GM23338 (cell line): Measurements from ENCODE around the gene BEND6. TPM values are rescaled to one million over a fixed set of nuclear protein-coding genes. Genes with fewer than 3 reads are reported as not detected.

Experiments
- ATAC-seq: fragments of 200-7000 bp; cut with Tn5 transposase; 3 replicates; pipeline ENCODE4 v1.9.1; 2020
- DNase-seq: peaks from one replicate; pipeline ENCODE4 v3.0.0-alpha.2; 2015; ENCODE audit warnings: low spot score
- H2AFZ ChIP-seq: fragments of 200-600 bp; sonication (generic); 2 replicates; pipeline ENCODE4 v1.8.0; 2016; ENCODE audit warnings: antibody characterized with exemption, mild to moderate bottlenecking, moderate library complexity
- H3F3A ChIP-seq: fragments of 200-600 bp; sonication (generic); replicated peaks from 2 replicates; pipeline ENCODE4 v1.8.0; 2017; ENCODE audit warnings: antibody characterized with exemption, mixed run types, low read depth
- H3K27ac ChIP-seq: fragments of 200-600 bp; sonication (generic); 2 replicates; pipeline ENCODE4 v1.6.1; 2016; ENCODE audit warnings: low read depth
- H3K27me3 ChIP-seq: fragments of 200-600 bp; sonication (generic); 2 replicates; pipeline ENCODE4 v1.8.0; 2016; ENCODE audit warnings: mild to moderate bottlenecking, mixed run types, moderate library complexity; ENCODE audit not compliant: insufficient read depth
- H3K36me3 ChIP-seq: fragments of 200-600 bp; sonication (generic); 2 replicates; pipeline ENCODE4 v1.8.0; 2016; ENCODE audit warnings: mild to moderate bottlenecking; ENCODE audit not compliant: insufficient read depth
- H3K4me1 ChIP-seq: fragments of 200-600 bp; sonication (generic); 2 replicates; pipeline ENCODE4 v1.8.0; 2016; ENCODE audit warnings: mild to moderate bottlenecking, moderate library complexity; ENCODE audit not compliant: insufficient read depth
- H3K4me2 ChIP-seq: fragments of 200-600 bp; sonication (generic); 2 replicates; pipeline ENCODE4 v1.7.1; 2017; ENCODE audit warnings: mixed run types
- H3K4me3 ChIP-seq: fragments of 200-600 bp; sonication (generic); 2 replicates; pipeline ENCODE4 v1.6.1; 2016; ENCODE audit warnings: mixed run types
- H3K79me2 ChIP-seq: fragments of 200-600 bp; sonication (generic); replicated peaks from 2 replicates; pipeline ENCODE4 v1.8.0; 2017; ENCODE audit warnings: mild to moderate bottlenecking; ENCODE audit not compliant: insufficient read depth
- H3K9me2 ChIP-seq: fragments of 200-600 bp; sonication (generic); 2 replicates; pipeline ENCODE4 v1.8.0; 2017; ENCODE audit not compliant: insufficient read depth
- H4K20me1 ChIP-seq: fragments of 200-600 bp; sonication (generic); replicated peaks from 2 replicates; pipeline ENCODE4 v1.8.0; 2017; ENCODE audit warnings: mild to moderate bottlenecking; ENCODE audit not compliant: insufficient read depth
- H3K27ac Mint-ChIP-seq: 2 replicates; pipeline ENCODE4 v1.8.0; 2020; ENCODE audit warnings: inconsistent platforms, mild to moderate bottlenecking, moderate library complexity, mixed read lengths
- H3K27me3 Mint-ChIP-seq: 3 replicates; pipeline ENCODE4 v1.8.0; 2022; ENCODE audit warnings: low read depth, mild to moderate bottlenecking, moderate library complexity, mixed read lengths, inconsistent platforms; ENCODE audit not compliant: insufficient read depth, poor library complexity
- H3K36me3 Mint-ChIP-seq: 3 replicates; pipeline ENCODE4 v1.8.0; 2021; ENCODE audit warnings: low read depth, mild to moderate bottlenecking, inconsistent platforms, moderate library complexity, mixed read lengths
- H3K4me1 Mint-ChIP-seq: 3 replicates; pipeline ENCODE4 v1.8.0; 2020; ENCODE audit warnings: mild to moderate bottlenecking, inconsistent platforms, mixed read lengths
- H3K4me3 Mint-ChIP-seq: 3 replicates; pipeline ENCODE4 v1.8.0; 2021; ENCODE audit warnings: moderate library complexity, mild to moderate bottlenecking, inconsistent platforms, mixed read lengths
- H3K9me3 Mint-ChIP-seq: 3 replicates; pipeline ENCODE4 v1.8.0; 2020; ENCODE audit warnings: moderate library complexity, mild to moderate bottlenecking, inconsistent platforms, mixed read lengths
- CREB1 ChIP-seq: fragments of 250-450 bp; sonication (Bioruptor Pico); IDR thresholded peaks from 2 replicates; pipeline ENCODE4 v1.5.0; 2020; ENCODE audit warnings: low read depth, mild to moderate bottlenecking, moderate library complexity
- ETS1 ChIP-seq: IDR thresholded peaks from 2 replicates; pipeline ENCODE4 v1.6.1; 2016; ENCODE audit warnings: antibody characterized with exemption
- EZH2 ChIP-seq: fragments of 200-600 bp; sonication (generic); IDR thresholded peaks from one replicate; pipeline ENCODE4 v1.8.0; 2017; ENCODE audit warnings: antibody characterized with exemption, mild to moderate bottlenecking, low read depth; ENCODE audit not compliant: unreplicated experiment
- EZH2phosphoT487 ChIP-seq: fragments of 200-600 bp; sonication (generic); IDR thresholded peaks from one replicate; pipeline ENCODE4 v1.8.1; 2018; ENCODE audit warnings: antibody characterized with exemption; ENCODE audit not compliant: unreplicated experiment
- JUNB ChIP-seq: IDR thresholded peaks from one replicate; pipeline ENCODE4 v1.6.1; 2016; ENCODE audit warnings: antibody characterized with exemption; ENCODE audit not compliant: unreplicated experiment
- NANOG ChIP-seq: IDR thresholded peaks from 2 replicates; pipeline ENCODE4 v1.6.1; 2016; ENCODE audit warnings: antibody characterized with exemption, borderline replicate concordance
- REST ChIP-seq: IDR thresholded peaks from one replicate; pipeline ENCODE4 v1.6.1; 2018; ENCODE audit warnings: antibody characterized with exemption; ENCODE audit not compliant: unreplicated experiment
- STAT1 ChIP-seq: IDR thresholded peaks from one replicate; pipeline ENCODE4 v1.6.1; 2016; ENCODE audit warnings: antibody characterized with exemption; ENCODE audit not compliant: unreplicated experiment
- ZNF114 ChIP-seq: fragments of 250-450 bp; sonication (Bioruptor Pico); IDR thresholded peaks from 2 replicates; pipeline ENCODE4 v1.5.0; 2020; ENCODE audit warnings: mild to moderate bottlenecking, moderate library complexity
- ZNF331 ChIP-seq: fragments of 250-450 bp; sonication (Bioruptor Pico); IDR thresholded peaks from 2 replicates; pipeline ENCODE4 v1.5.0; 2020; ENCODE audit warnings: low read depth, mild to moderate bottlenecking, moderate library complexity
- polyA plus RNA-seq: library from polyadenylated mRNA; unstranded; fragments of >200 nt; fragmentation: Nextera tagmentation; extraction: Ambion mirVana; gene quantifications from 2 replicates; pipeline ENCODE4 v1.2.1, GENCODE V29; 2016
- total RNA-seq: library from RNA; depleted of rRNA; stranded (reverse); fragments of >200 nt; shearing (Covaris generic); gene quantifications from 2 replicates; pipeline ENCODE4 v1.2.3, GENCODE V29; 2014
- TF ChIP-seq, protein P1 (sequence below), 2 experiments: fragments of 200-600 bp in 1 of 2; sonication (generic) in 1 of 2; conservative IDR thresholded peaks; 2 replicates each; pipeline versions ENCODE4 v1.5.1 to v1.6.1; 2016 to 2017; ENCODE audit warnings: antibody characterized with exemption in 2 of 2, low read depth in 2 of 2, mild to moderate bottlenecking in 2 of 2, moderate library complexity in 1 of 2
- TF ChIP-seq, protein P2 (sequence below): fragments of 250-450 bp; sonication (Bioruptor Pico); IDR thresholded peaks from 2 replicates; pipeline ENCODE4 v1.5.0; 2020; ENCODE audit warnings: mild to moderate bottlenecking, moderate library complexity

Gene BEND6
- total and polyA plus RNA-seq, 2 experiments from 2014 or later, result 6.0 to 6.7 TPM

DNA sequence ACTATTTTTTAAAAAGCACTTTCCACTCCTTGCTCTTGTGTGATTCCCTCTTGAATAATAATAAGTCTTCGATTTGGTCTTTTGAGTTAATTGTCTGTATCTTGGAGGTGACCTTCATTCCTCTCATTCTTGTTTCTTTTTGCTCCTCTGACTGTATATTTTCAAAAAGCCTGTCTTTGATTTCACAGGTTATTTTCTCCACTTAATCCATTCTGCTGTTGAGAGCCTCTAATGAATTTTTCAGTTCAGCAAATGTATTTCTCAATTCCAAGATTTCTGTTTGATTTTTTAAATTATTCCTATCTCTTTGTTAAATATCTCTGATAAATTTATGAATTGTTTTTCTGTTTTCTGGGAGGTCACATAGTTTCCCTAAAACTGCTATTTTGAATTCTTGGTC lies 69.9 kb downstream of the BEND6 start (continued):
- TF ChIP-seq ETS1, result no peak

GRCh38 chr6:57026001-57026400 lies 71.1 kb downstream of the BEND6 start:
- peaks cover 10% of the 10 kb centered on the region; the same call in 2 of the 3 replicates for H3K9me3 Mint-ChIP-seq
- H3K4me1 Mint-ChIP-seq, result peaks cover 46% of the 10 kb centered on the region

More at GRCh38 chr6:57026001-57026400, 71.1 kb downstream of the BEND6 start:
- H2AFZ ChIP-seq, result no peak overlapping the region
- H3K27ac ChIP-seq, result no peak overlapping the region
- H3K4me3 ChIP-seq, result no peak overlapping the region
- H3K27me3 ChIP-seq, result no peaks in the 10 kb centered on the region
- peaks cover 7% of the 10 kb centered on the region; the same call in 1 of the 3 replicates for H3K36me3 Mint-ChIP-seq
- H3K4me1 ChIP-seq, result peaks cover 27% of the 10 kb centered on the region; the same call in 1 of the 2 replicates
- TF ChIP-seq EZH2phosphoT487 (no peak), EZH2 (no peak), CREB1 (CRISPR knock-in tag) (no peak), ETS1 (no peak), STAT1 (no peak), ZNF114 (no peak), NANOG (no peak), JUNB (no peak), ZNF331 (CRISPR knock-in tag) (no peak), REST (no peak)
- TF ChIP-seq, protein P1, sequence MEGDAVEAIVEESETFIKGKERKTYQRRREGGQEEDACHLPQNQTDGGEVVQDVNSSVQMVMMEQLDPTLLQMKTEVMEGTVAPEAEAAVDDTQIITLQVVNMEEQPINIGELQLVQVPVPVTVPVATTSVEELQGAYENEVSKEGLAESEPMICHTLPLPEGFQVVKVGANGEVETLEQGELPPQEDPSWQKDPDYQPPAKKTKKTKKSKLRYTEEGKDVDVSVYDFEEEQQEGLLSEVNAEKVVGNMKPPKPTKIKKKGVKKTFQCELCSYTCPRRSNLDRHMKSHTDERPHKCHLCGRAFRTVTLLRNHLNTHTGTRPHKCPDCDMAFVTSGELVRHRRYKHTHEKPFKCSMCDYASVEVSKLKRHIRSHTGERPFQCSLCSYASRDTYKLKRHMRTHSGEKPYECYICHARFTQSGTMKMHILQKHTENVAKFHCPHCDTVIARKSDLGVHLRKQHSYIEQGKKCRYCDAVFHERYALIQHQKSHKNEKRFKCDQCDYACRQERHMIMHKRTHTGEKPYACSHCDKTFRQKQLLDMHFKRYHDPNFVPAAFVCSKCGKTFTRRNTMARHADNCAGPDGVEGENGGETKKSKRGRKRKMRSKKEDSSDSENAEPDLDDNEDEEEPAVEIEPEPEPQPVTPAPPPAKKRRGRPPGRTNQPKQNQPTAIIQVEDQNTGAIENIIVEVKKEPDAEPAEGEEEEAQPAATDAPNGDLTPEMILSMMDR (conservative IDR thresholded peaks at IDR 0.05; ENCODE audit: low read depth in 2 of 2), result no peak
- TF ChIP-seq, protein P2, sequence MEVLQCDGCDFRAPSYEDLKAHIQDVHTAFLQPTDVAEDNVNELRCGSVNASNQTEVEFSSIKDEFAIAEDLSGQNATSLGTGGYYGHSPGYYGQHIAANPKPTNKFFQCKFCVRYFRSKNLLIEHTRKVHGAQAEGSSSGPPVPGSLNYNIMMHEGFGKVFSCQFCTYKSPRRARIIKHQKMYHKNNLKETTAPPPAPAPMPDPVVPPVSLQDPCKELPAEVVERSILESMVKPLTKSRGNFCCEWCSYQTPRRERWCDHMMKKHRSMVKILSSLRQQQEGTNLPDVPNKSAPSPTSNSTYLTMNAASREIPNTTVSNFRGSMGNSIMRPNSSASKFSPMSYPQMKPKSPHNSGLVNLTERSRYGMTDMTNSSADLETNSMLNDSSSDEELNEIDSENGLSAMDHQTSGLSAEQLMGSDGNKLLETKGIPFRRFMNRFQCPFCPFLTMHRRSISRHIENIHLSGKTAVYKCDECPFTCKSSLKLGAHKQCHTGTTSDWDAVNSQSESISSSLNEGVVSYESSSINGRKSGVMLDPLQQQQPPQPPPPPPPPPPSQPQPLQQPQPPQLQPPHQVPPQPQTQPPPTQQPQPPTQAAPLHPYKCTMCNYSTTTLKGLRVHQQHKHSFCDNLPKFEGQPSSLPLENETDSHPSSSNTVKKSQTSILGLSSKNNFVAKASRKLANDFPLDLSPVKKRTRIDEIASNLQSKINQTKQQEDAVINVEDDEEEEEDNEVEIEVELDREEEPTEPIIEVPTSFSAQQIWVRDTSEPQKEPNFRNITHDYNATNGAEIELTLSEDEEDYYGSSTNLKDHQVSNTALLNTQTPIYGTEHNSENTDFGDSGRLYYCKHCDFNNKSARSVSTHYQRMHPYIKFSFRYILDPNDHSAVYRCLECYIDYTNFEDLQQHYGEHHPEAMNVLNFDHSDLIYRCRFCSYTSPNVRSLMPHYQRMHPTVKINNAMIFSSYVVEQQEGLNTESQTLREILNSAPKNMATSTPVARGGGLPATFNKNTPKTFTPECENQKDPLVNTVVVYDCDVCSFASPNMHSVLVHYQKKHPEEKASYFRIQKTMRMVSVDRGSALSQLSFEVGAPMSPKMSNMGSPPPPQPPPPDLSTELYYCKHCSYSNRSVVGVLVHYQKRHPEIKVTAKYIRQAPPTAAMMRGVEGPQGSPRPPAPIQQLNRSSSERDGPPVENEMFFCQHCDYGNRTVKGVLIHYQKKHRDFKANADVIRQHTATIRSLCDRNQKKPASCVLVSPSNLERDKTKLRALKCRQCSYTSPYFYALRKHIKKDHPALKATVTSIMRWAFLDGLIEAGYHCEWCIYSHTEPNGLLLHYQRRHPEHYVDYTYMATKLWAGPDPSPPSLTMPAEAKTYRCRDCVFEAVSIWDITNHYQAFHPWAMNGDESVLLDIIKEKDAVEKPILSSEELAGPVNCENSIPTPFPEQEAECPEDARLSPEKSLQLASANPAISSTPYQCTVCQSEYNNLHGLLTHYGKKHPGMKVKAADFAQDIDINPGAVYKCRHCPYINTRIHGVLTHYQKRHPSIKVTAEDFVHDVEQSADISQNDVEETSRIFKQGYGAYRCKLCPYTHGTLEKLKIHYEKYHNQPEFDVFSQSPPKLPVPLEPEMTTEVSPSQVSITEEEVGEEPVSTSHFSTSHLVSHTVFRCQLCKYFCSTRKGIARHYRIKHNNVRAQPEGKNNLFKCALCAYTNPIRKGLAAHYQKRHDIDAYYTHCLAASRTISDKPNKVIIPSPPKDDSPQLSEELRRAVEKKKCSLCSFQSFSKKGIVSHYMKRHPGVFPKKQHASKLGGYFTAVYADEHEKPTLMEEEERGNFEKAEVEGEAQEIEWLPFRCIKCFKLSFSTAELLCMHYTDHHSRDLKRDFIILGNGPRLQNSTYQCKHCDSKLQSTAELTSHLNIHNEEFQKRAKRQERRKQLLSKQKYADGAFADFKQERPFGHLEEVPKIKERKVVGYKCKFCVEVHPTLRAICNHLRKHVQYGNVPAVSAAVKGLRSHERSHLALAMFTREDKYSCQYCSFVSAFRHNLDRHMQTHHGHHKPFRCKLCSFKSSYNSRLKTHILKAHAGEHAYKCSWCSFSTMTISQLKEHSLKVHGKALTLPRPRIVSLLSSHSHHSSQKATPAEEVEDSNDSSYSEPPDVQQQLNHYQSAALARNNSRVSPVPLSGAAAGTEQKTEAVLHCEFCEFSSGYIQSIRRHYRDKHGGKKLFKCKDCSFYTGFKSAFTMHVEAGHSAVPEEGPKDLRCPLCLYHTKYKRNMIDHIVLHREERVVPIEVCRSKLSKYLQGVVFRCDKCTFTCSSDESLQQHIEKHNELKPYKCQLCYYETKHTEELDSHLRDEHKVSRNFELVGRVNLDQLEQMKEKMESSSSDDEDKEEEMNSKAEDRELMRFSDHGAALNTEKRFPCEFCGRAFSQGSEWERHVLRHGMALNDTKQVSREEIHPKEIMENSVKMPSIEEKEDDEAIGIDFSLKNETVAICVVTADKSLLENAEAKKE (CRISPR knock-in tag), result no peak
- H3K9me2 ChIP-seq, result no peaks in the 10 kb centered on the region
- no peaks in the 10 kb centered on the region for H3F3A ChIP-seq
- ATAC-seq (no peak), DNase-seq (no peak)
- no peaks in the 10 kb centered on the region for H3K36me3 ChIP-seq
- no peaks in the 10 kb centered on the region for H4K20me1 ChIP-seq
- no peaks in the 10 kb centered on the region for H3K79me2 ChIP-seq
- peaks cover 14% of the 10 kb centered on the region for H3K27me3 Mint-ChIP-seq
- no peak overlapping the region for H3K4me3 Mint-ChIP-seq
- H3K4me2 ChIP-seq, result no peak overlapping the region
- H3K27ac Mint-ChIP-seq, result no peak overlapping the region
